ENCODE data around the gene PLCD3. TPM values are rescaled to one million over a fixed set of nuclear protein-coding genes. Genes with fewer than 3 reads are reported as not detected.

Gene PLCD3
- total and polyA plus RNA-seq, 9 of the 15 experiments (the other 6 are each of a cell fraction or from before 2014, with no cell fraction given) = 0.20 to 22.6 (median 7.5) TPM

- TF ChIP-seq MGA (IDR thresholded peaks at IDR 0.05) (peak; percentile 70), TEAD1 (CRISPR knock-in tag; IDR thresholded peaks at IDR 0.05) (peak in 1 of 2 experiments; percentile 91; a peak in 2 of 4 replicates), SMARCE1 (IDR thresholded peaks at IDR 0.05) (peak; percentile 68; the same call in 1 of the 2 replicates), TRIM28 (IDR thresholded peaks at IDR 0.05) (peak; percentile 14; the same call in 1 of the 2 replicates), SOX6 (IDR thresholded peaks at IDR 0.05) (peak; percentile 57), EWSR1 (IDR thresholded peaks at IDR 0.05; ENCODE audit: borderline replicate concordance, low read depth, partially characterized antibody) (no peak), DEAF1 (CRISPR knock-in tag; IDR thresholded peaks at IDR 0.05) (peak; percentile 100), ZNF263 (CRISPR knock-in tag; IDR thresholded peaks at IDR 0.05; ENCODE audit: borderline replicate concordance) (peak; percentile 79; the same call in 1 of the 2 replicates), TARDBP (IDR thresholded peaks at IDR 0.05) (peak; percentile 92), SMC3 (conservative IDR thresholded peaks at IDR 0.05; ENCODE audit: insufficient read depth, low read depth, low read length) (peak; percentile 99), GTF2A2 (tag; IDR thresholded peaks at IDR 0.05) (no peak), MLLT1 (IDR thresholded peaks at IDR 0.05) (peak in 1 of 2 experiments; percentile 99; a peak in 2 of 4 replicates), MEIS2 (IDR thresholded peaks at IDR 0.05; ENCODE audit: partially characterized antibody) (peak; percentile 10)
These were observed 3.1 kb upstream of the PLCD3 start, which contains the start of gene ACBD4 (continued) for GRCh38 chr17:45135192-45135977.

Measured in K562 (cell line).